Endodermal cell (in vitro differentiated cells): ENCODE data around the gene INTS1. TPM values are rescaled to one million over a fixed set of nuclear protein-coding genes. Genes with fewer than 3 reads are reported as not detected.

ENCODE experiments used
- DNase-seq: peaks from one replicate; pipeline ENCODE4 v3.0.0-alpha.2; 2017
- H3K27ac ChIP-seq: 2 replicates; pipeline ENCODE4 v1.5.1; 2013; ENCODE audit warnings: mild to moderate bottlenecking, low read depth, low read length, moderate library complexity
- H3K27me3 ChIP-seq: 2 replicates; pipeline ENCODE4 v1.6.1; 2013; ENCODE audit warnings: mild to moderate bottlenecking, low read length, moderate library complexity; ENCODE audit not compliant: insufficient read depth, control insufficient read depth, poor library complexity, severe bottlenecking
- H3K36me3 ChIP-seq: 2 replicates; pipeline ENCODE4 v1.7.0; 2013; ENCODE audit warnings: mild to moderate bottlenecking, low read length, moderate library complexity; ENCODE audit not compliant: control insufficient read depth, insufficient read depth
- H3K4me1 ChIP-seq: one replicate; pipeline ENCODE4 v1.7.0; 2013; ENCODE audit warnings: low read length; ENCODE audit not compliant: control insufficient read depth, insufficient read depth
- H3K4me3 ChIP-seq: 2 replicates; pipeline ENCODE4 v1.5.1; 2013; ENCODE audit warnings: mild to moderate bottlenecking, low read length, moderate library complexity
- H3K9ac ChIP-seq: 2 replicates; pipeline ENCODE4 v1.6.1; 2013; ENCODE audit warnings: mild to moderate bottlenecking, low read length, moderate library complexity; ENCODE audit not compliant: poor library complexity, severe bottlenecking; ENCODE audit errors: extremely low read depth
- H3K9me3 ChIP-seq: 2 replicates; pipeline ENCODE4 v1.6.1; 2013; ENCODE audit warnings: mild to moderate bottlenecking, low read length, moderate library complexity; ENCODE audit not compliant: control insufficient read depth
- H3K27ac Mint-ChIP-seq: 2 replicates; pipeline ENCODE4 v1.8.0; 2020; ENCODE audit warnings: mixed read lengths
- H3K27me3 Mint-ChIP-seq: 2 replicates; pipeline ENCODE4 v1.8.0; 2021; ENCODE audit warnings: mild to moderate bottlenecking, mixed read lengths; ENCODE audit not compliant: insufficient read depth
- H3K36me3 Mint-ChIP-seq: 2 replicates; pipeline ENCODE4 v1.8.0; 2020; ENCODE audit warnings: low read depth, mixed read lengths
- H3K4me1 Mint-ChIP-seq: 2 replicates; pipeline ENCODE4 v1.8.0; 2020; ENCODE audit warnings: mixed read lengths
- H3K4me3 Mint-ChIP-seq: 2 replicates; pipeline ENCODE4 v1.8.0; 2020; ENCODE audit warnings: mild to moderate bottlenecking, moderate library complexity, mixed read lengths
- H3K9me3 Mint-ChIP-seq: 2 replicates; pipeline ENCODE4 v1.8.0; 2020; ENCODE audit warnings: mild to moderate bottlenecking, mixed read lengths
- CTCF ChIP-seq: fragments of 200-600 bp; sonication (generic); conservative IDR thresholded peaks from 2 replicates; pipeline ENCODE4 v1.5.0; 2021; ENCODE audit warnings: antibody characterized with exemption, mild to moderate bottlenecking
- WGBS, 2 experiments: methylation state at CpG; one replicate each; pipeline versions ENCODE4 v1.1.5 to v1.1.7; 2013; ENCODE audit warnings: missing lambda C conversion rate in 2 of 2, mixed read lengths in 1 of 2; ENCODE audit not compliant: insufficient coverage in 1 of 2, insufficient read length in 1 of 2; 5-methylcytosine and 5-hydroxymethylcytosine counted together
- total RNA-seq, 2 donors: library from RNA; stranded (reverse); fragmentation: NEBNext Ultra II Directional in 1 of 2; extraction: Animal tissue kit (Norgen Biotek cat#: 25700) in 1 of 2; gene quantifications; 2 replicates in 1 of 2; 3 replicates in 1 of 2; pipeline ENCODE4 v1.2.1, GENCODE V29; 2021

Gene INTS1
- total RNA-seq, 2 donors from 2014 or later: 145 to 178 TPM

GRCh38 chr7:1513657-1514095 lies 9.5 kb upstream of the INTS1 start:
- no peak for TF ChIP-seq CTCF
- no peaks in the 10 kb centered on the region for H3K27me3 Mint-ChIP-seq
- no peak overlapping the region for H3K4me3 ChIP-seq
- H3K4me1 ChIP-seq: no peaks in the 10 kb centered on the region
- H3K9ac ChIP-seq: no peak overlapping the region
- no peaks in the 10 kb centered on the region for H3K9me3 Mint-ChIP-seq
- WGBS, 2 experiments: 80 to 91% methylated on average over 11 to 20 of the region's 20 CpGs
- H3K9me3 ChIP-seq: peaks cover under 1% of the 10 kb centered on the region
- DNase-seq: no peak
- H3K36me3 ChIP-seq: no peaks in the 10 kb centered on the region
- no peak overlapping the region for H3K27ac ChIP-seq
- no peak overlapping the region for H3K4me3 Mint-ChIP-seq
- H3K27me3 ChIP-seq: no peaks in the 10 kb centered on the region
- no peak overlapping the region for H3K27ac Mint-ChIP-seq
- no peaks in the 10 kb centered on the region for H3K36me3 Mint-ChIP-seq
- no peaks in the 10 kb centered on the region for H3K4me1 Mint-ChIP-seq

GRCh38 chr7:1512781-1513656 lies 8.8 kb upstream of the INTS1 start:
- no peak overlapping the region for H3K27ac ChIP-seq
- no peaks in the 10 kb centered on the region for H3K27me3 Mint-ChIP-seq
- no peak for DNase-seq
- no peaks in the 10 kb centered on the region for H3K36me3 Mint-ChIP-seq
- 92% methylated on average over 21 to 35 of the region's 35 CpGs for WGBS, 2 experiments
- no peaks in the 10 kb centered on the region for H3K4me1 Mint-ChIP-seq
- H3K36me3 ChIP-seq: no peaks in the 10 kb centered on the region
- no peak overlapping the region for H3K27ac Mint-ChIP-seq
- no peak overlapping the region for H3K4me3 ChIP-seq
- no peak overlapping the region for H3K9ac ChIP-seq
- no peaks in the 10 kb centered on the region for H3K9me3 ChIP-seq
- no peak overlapping the region for H3K4me3 Mint-ChIP-seq
- H3K27me3 ChIP-seq: no peaks in the 10 kb centered on the region
- H3K9me3 Mint-ChIP-seq: no peaks in the 10 kb centered on the region
- H3K4me1 ChIP-seq: no peaks in the 10 kb centered on the region
- no peak for TF ChIP-seq CTCF

GRCh38 chr7:1511444-1512422 lies 7.5 kb upstream of the INTS1 start:
- Mint-ChIP-seq H3K27ac (no peak overlapping the region), H3K4me3 (no peak overlapping the region), H3K36me3 (no peaks in the 10 kb centered on the region), H3K4me1 (peaks cover 2% of the 10 kb centered on the region), H3K27me3 (no peaks in the 10 kb centered on the region), H3K9me3 (no peaks in the 10 kb centered on the region)
- no peaks in the 10 kb centered on the region for H3K9me3 ChIP-seq
- no peak for TF ChIP-seq CTCF
- no peak for DNase-seq
- H3K27ac ChIP-seq: no peak overlapping the region
- H3K36me3 ChIP-seq: no peaks in the 10 kb centered on the region
- H3K4me3 ChIP-seq: no peak overlapping the region
- no peak overlapping the region for H3K9ac ChIP-seq
- no peaks in the 10 kb centered on the region for H3K4me1 ChIP-seq
- WGBS, 2 experiments: 92 to 94% methylated on average over 26 to 30 of the region's 30 CpGs
- no peaks in the 10 kb centered on the region for H3K27me3 ChIP-seq
